H1 (cell line): Measurements from ENCODE around the gene NCOA1. TPM values are rescaled to one million over a fixed set of nuclear protein-coding genes. Genes with fewer than 3 reads are reported as not detected.

Experiments
- CBX5 ChIP-seq: fragments of 300-800, 300-1000 bp; sonication (generic); IDR thresholded peaks from 2 replicates; pipeline ENCODE4 v1.7.1; 2016; ENCODE audit warnings: antibody characterized with exemption, low read length, low read depth
- MAFK ChIP-seq: IDR thresholded peaks from 2 replicates; pipeline ENCODE4 v1.6.1; 2012; ENCODE audit warnings: low read depth, mild to moderate bottlenecking, improper control_type of control experiment, low read length
- NANOG ChIP-seq: IDR thresholded peaks from 2 replicates; pipeline ENCODE4 v1.6.1; 2011; ENCODE audit warnings: low read length, low read depth, mild to moderate bottlenecking, inconsistent platforms; ENCODE audit not compliant: insufficient read depth, poor library complexity, severe bottlenecking
- NRF1 ChIP-seq: IDR thresholded peaks from 2 replicates; pipeline ENCODE4 v1.6.1; 2011; ENCODE audit warnings: mild to moderate bottlenecking, low read depth, low read length, improper control_type of control experiment
- polyA plus RNA-seq, 7 experiments: library from polyadenylated mRNA; depleted of rRNA in 3 of 7; stranded (reverse) in 5 of 7; unstranded in 2 of 7; fragments of >200 nt in 5 of 7; fragments of 200-250 nt in 2 of 7; gene quantifications; 1 replicate in 5 of 7; 2 replicates in 1 of 7; 4 replicates in 1 of 7; pipeline versions ENCODE4 v1.2.1 to v1.2.3, GENCODE V29; 2011 to 2013; ENCODE audit warnings: missing spikeins in 2 of 7, mixed read lengths in 2 of 7
- total RNA-seq: library from RNA; stranded (reverse); fragmentation: NEBNext Ultra II Directional; extraction: Animal tissue kit (Norgen Biotek cat#: 25700); gene quantifications from 2 replicates; pipeline ENCODE4 v1.2.1, GENCODE V29; 2021

The NCOA1 gene
- total and polyA plus RNA-seq, 2 of the 8 experiments (the other 6 are each of a cell fraction or from before 2014, with no cell fraction given) = 12.8 to 17.9 TPM

DNA sequence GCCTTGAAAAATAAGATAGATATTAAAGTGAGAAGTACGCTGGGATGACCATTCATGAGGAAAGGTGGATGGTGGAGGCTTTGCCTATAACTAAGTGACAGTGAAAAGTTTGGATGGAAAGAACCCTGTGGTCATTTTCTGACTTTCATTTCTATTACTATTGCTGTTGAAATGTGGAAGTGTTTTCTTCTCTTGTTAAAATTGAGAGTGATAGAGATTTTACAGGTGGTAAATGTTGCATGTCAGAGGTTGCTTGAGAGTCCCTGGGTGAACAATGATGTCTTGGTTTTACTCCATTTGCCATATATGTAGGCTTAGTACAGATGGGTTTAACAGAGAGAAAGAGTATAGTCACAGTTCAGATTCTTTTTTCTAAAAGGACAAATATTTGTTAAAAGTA, 18.4 kb downstream of the NCOA1 start (continued):
- TF ChIP-seq MAFK (no peak), NRF1 (no peak), NANOG (no peak), CBX5 (no peak)
